Fibroblast of villous mesenchyme (primary cell): ENCODE data around the gene WNT7B. TPM values are rescaled to one million over a fixed set of nuclear protein-coding genes. Genes with fewer than 3 reads are reported as not detected.
A peak's percentile ranks its signal among the peaks of the same experiment; 100 is the strongest.

Source experiments
- DNase-seq: peaks from one replicate; pipeline ENCODE4 v3.0.0-alpha.2; 2010; ENCODE audit warnings: low read depth
- H3K4me3 ChIP-seq: 2 replicates; pipeline ENCODE4 v1.5.1; 2011; ENCODE audit warnings: low read depth, mild to moderate bottlenecking, low read length
- CTCF ChIP-seq: IDR thresholded peaks from 2 replicates; pipeline ENCODE4 v1.5.1; 2012; ENCODE audit warnings: low read depth, mild to moderate bottlenecking, low read length; ENCODE audit not compliant: insufficient read depth
- total RNA-seq: library from RNA; depleted of rRNA; stranded (reverse); fragments of >200 nt; gene quantifications from 2 replicates; pipeline ENCODE4 v1.2.3, GENCODE V29; 2012

Gene WNT7B
- total RNA-seq, 1 donor, result under 0.01 TPM

GRCh38 chr22:46021577-46021976 is 44.6 kb upstream of the WNT7B start:
- DNase-seq, result no peak
- no peak for TF ChIP-seq CTCF
- H3K4me3 ChIP-seq, result no peak overlapping the region

DNA sequence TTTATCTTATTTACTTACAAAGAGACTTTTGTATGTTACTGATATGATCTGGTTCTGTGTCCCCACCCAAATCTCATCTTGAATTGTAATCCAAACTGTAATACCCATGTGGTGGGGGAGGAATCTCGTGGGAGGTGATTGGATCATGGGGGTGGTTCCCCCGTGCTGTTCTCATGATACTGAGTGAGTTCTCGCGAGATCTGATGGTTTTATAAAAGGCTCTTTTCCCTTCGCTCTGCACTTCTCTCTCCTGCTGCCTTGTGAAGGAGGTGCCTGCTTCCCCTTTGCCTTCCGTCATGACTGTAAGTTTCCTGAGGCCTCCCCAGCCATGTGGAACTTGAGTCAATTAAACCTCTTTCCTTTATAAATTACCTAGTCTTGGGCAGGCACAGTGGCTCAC is 42.4 kb upstream of the WNT7B start:
- TF ChIP-seq CTCF, result no peak
- no peak overlapping the region for H3K4me3 ChIP-seq
- DNase-seq, result no peak

GRCh38 chr22:46018859-46019258 is 41.9 kb upstream of the WNT7B start:
- no peak for TF ChIP-seq CTCF
- no peak for DNase-seq
- H3K4me3 ChIP-seq, result no peak overlapping the region

- no peak overlapping the region for H3K4me3 ChIP-seq
- DNase-seq, result no peak
- TF ChIP-seq CTCF, result no peak
Measured at GRCh38 chr22:46017166-46017565, 40.2 kb upstream of the WNT7B start.

- peak; percentile 81 for TF ChIP-seq CTCF
- peak overlapping the region; percentile 70 for H3K4me3 ChIP-seq
- DNase-seq, result peak; percentile 96
Measured at GRCh38 chr22:46013460-46014416, 36.8 kb upstream of the WNT7B start.

DNA sequence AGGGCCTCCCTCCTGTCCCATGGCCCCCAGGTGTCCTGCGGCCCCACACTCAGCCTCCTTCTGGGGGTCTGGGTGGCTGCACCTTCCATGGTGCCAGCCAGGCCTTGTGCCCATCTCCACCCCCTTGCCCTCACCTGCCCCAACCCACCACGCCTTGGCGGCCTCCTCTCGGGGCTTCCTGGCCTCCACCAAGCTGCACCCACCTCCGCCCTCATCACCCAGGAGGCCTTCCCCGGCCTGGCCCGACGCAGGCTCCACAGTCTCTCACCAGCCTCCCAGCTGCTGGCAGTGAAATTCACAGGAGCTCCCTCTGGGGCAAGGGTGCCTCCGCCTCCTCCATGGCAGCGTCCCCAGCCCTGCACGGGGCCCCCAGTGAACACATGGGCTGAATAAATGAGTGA is 35.9 kb upstream of the WNT7B start:
- TF ChIP-seq CTCF, result no peak
- H3K4me3 ChIP-seq, result no peak overlapping the region
- no peak for DNase-seq
